ENCODE measurements around the gene NOLC1. TPM values are rescaled to one million over a fixed set of nuclear protein-coding genes. Genes with fewer than 3 reads are reported as not detected.

The NOLC1 gene
- total and polyA plus RNA-seq, 2 of the 4 experiments (the other 2 are of a cell fraction) = 43.2 to 55.3 TPM

- intact Hi-C loops (cut with micrococcal nuclease) = no loop called here
- TF ChIP-seq SMC3 (IDR thresholded peaks at IDR 0.05; ENCODE audit: low read depth, low read length) (no peak), ELK1 (IDR thresholded peaks at IDR 0.05; ENCODE audit: borderline replicate concordance, low read depth, low read length) (no peak), MAZ (IDR thresholded peaks at IDR 0.05; ENCODE audit: borderline replicate concordance, low read depth, low read length) (no peak), RAD21 (IDR thresholded peaks at IDR 0.05; ENCODE audit: low read length) (no peak), USF2 (IDR thresholded peaks at IDR 0.05; ENCODE audit: low read depth, low read length) (no peak), CHD1 (IDR thresholded peaks at IDR 0.05; ENCODE audit: low read depth, low read length) (no peak), BHLHE40 (IDR thresholded peaks at IDR 0.05; ENCODE audit: low read depth, low read length) (no peak), FOS (IDR thresholded peaks at IDR 0.05; ENCODE audit: low read depth, low read length) (no peak), NFE2L2 (IDR thresholded peaks at IDR 0.05; ENCODE audit: low read depth, low read length) (no peak), MXI1 (IDR thresholded peaks at IDR 0.05; ENCODE audit: borderline replicate concordance, low read depth, low read length) (no peak), RFX5 (IDR thresholded peaks at IDR 0.05; ENCODE audit: low read depth, low read length) (no peak), MAFK (IDR thresholded peaks at IDR 0.05; ENCODE audit: low read depth, low read length) (no peak), CEBPB (IDR thresholded peaks at IDR 0.05; ENCODE audit: low read depth, low read length) (no peak), RCOR1 (IDR thresholded peaks at IDR 0.05; ENCODE audit: insufficient replicate concordance, low read length) (no peak), POLR2A (IDR thresholded peaks at IDR 0.05; ENCODE audit: low read depth, low read length) (no peak), CTCF (conservative IDR thresholded peaks at IDR 0.05; ENCODE audit: low read depth, low read length) (no peak)
- H3K18ac ChIP-seq (ENCODE audit: low read depth, low read length) = no peak overlapping the region
- H2BK20ac ChIP-seq (ENCODE audit: low read depth, low read length) = no peak overlapping the region
- peaks cover 17% of the 10 kb centered on the region for H3K4me1 ChIP-seq (ENCODE audit: control insufficient read depth, insufficient read depth, low read length)
- H2BK120ac ChIP-seq (ENCODE audit: low read depth, low read length) = no peak overlapping the region
- CTCF ChIA-PET = no interaction called here
- no peaks in the 10 kb centered on the region for H3K9me3 ChIP-seq (ENCODE audit: control insufficient read depth, insufficient read depth, low read length)
- dilution Hi-C loops (cut with HindIII; ENCODE audit: low sequenced_read_pairs, unreplicated experiment) = no loop called here
- no TSS peak for BruUV-seq (replicated peaks)
- H2AFZ ChIP-seq (replicated peaks; ENCODE audit: low read length, poor library complexity) = no peak overlapping the region
- H3K4me2 ChIP-seq (ENCODE audit: low read depth, low read length) = no peak overlapping the region
- in situ Hi-C loops (cut with MboI; ENCODE audit: low sequenced_read_pairs) = no loop called here
- H3K23ac ChIP-seq (ENCODE audit: low read depth, low read length) = no peak overlapping the region
- no peak overlapping the region for H2BK15ac ChIP-seq (ENCODE audit: low read depth, low read length)
- H4K8ac ChIP-seq (ENCODE audit: low read depth in 2 of 2, low read length in 2 of 2) = no peak overlapping the region
- ATAC-seq (ENCODE audit: low read depth) (no peak), DNase-seq (no peak)
- peaks cover 53% of the 10 kb centered on the region for H3K36me3 ChIP-seq (ENCODE audit: control insufficient read depth, insufficient read depth, low read length)
- WGBS, 2 experiments (ENCODE audit: extremely low coverage in 2 of 2, insufficient read length in 1 of 2) = 76% methylated on average over 5 of the region's 12 CpGs; no CpG with 5 or more reads in 1 of the 2 experiments
- H4K20me1 ChIP-seq (ENCODE audit: insufficient read depth, low read length) = peaks cover 69% of the 10 kb centered on the region
- no peak overlapping the region for H4K91ac ChIP-seq (ENCODE audit: insufficient read depth, low read depth, low read length)
- no peak overlapping the region for H2BK5ac ChIP-seq (ENCODE audit: low read depth, low read length, poor library complexity, severe bottlenecking)
- no peak overlapping the region for H4K5ac ChIP-seq (ENCODE audit: low read depth, low read length)
- peaks cover 28% of the 10 kb centered on the region for H3K9me1 ChIP-seq (ENCODE audit: insufficient read depth, low read length)
- H3K4me3 ChIP-seq (ENCODE audit: insufficient read depth, low read depth, low read length) = no peak overlapping the region
- peaks cover 25 to 82% of the 10 kb centered on the region in 2 experiments for H3K79me1 ChIP-seq (ENCODE audit: low read depth in 1 of 2, low read length in 2 of 2)
- H3K14ac ChIP-seq (replicated peaks; ENCODE audit: low read depth, low read length) = no peak overlapping the region
- H3K27ac ChIP-seq (ENCODE audit: insufficient read depth, low read length) = no peak overlapping the region
- no peak overlapping the region for H3K56ac ChIP-seq (ENCODE audit: extremely low read depth, insufficient read depth, low read length)
- H3K4ac ChIP-seq (ENCODE audit: low read depth, low read length) = no peak overlapping the region
- POLR2A ChIA-PET (ENCODE audit: unreplicated experiment) = no interaction called here
- no peak overlapping the region for H2AK9ac ChIP-seq (replicated peaks; ENCODE audit: low read depth, low read length, poor library complexity)
- H2AK5ac ChIP-seq (ENCODE audit: low read depth, low read length) = no peak overlapping the region
- H3K27me3 ChIP-seq (ENCODE audit: control insufficient read depth, insufficient read depth, low read length) = no peaks in the 10 kb centered on the region
- H3K9ac ChIP-seq (ENCODE audit: low read depth, low read length) = no peak overlapping the region
Measured at GRCh38 chr10:102111276-102111675, 40.9 kb upstream of the NOLC1 start.

Measured in IMR-90 (cell line).